GM23338 (cell line): ENCODE results near the gene ITGB5. TPM values are rescaled to one million over a fixed set of nuclear protein-coding genes. Genes with fewer than 3 reads are reported as not detected.

Experiments used
- ATAC-seq: fragments of 200-7000 bp; cut with Tn5 transposase; 3 replicates; pipeline ENCODE4 v1.9.1; 2020
- DNase-seq: peaks from one replicate; pipeline ENCODE4 v3.0.0-alpha.2; 2015; ENCODE audit warnings: low spot score
- H2AFZ ChIP-seq: fragments of 200-600 bp; sonication (generic); 2 replicates; pipeline ENCODE4 v1.8.0; 2016; ENCODE audit warnings: antibody characterized with exemption, mild to moderate bottlenecking, moderate library complexity
- H3F3A ChIP-seq: fragments of 200-600 bp; sonication (generic); replicated peaks from 2 replicates; pipeline ENCODE4 v1.8.0; 2017; ENCODE audit warnings: antibody characterized with exemption, mixed run types, low read depth
- H3K27ac ChIP-seq: fragments of 200-600 bp; sonication (generic); 2 replicates; pipeline ENCODE4 v1.6.1; 2016; ENCODE audit warnings: low read depth
- H3K27me3 ChIP-seq: fragments of 200-600 bp; sonication (generic); 2 replicates; pipeline ENCODE4 v1.8.0; 2016; ENCODE audit warnings: mild to moderate bottlenecking, mixed run types, moderate library complexity; ENCODE audit not compliant: insufficient read depth
- H3K36me3 ChIP-seq: fragments of 200-600 bp; sonication (generic); 2 replicates; pipeline ENCODE4 v1.8.0; 2016; ENCODE audit warnings: mild to moderate bottlenecking; ENCODE audit not compliant: insufficient read depth
- H3K4me1 ChIP-seq: fragments of 200-600 bp; sonication (generic); 2 replicates; pipeline ENCODE4 v1.8.0; 2016; ENCODE audit warnings: mild to moderate bottlenecking, moderate library complexity; ENCODE audit not compliant: insufficient read depth
- H3K4me2 ChIP-seq: fragments of 200-600 bp; sonication (generic); 2 replicates; pipeline ENCODE4 v1.7.1; 2017; ENCODE audit warnings: mixed run types
- H3K4me3 ChIP-seq: fragments of 200-600 bp; sonication (generic); 2 replicates; pipeline ENCODE4 v1.6.1; 2016; ENCODE audit warnings: mixed run types
- H3K79me2 ChIP-seq: fragments of 200-600 bp; sonication (generic); replicated peaks from 2 replicates; pipeline ENCODE4 v1.8.0; 2017; ENCODE audit warnings: mild to moderate bottlenecking; ENCODE audit not compliant: insufficient read depth
- H3K9me2 ChIP-seq: fragments of 200-600 bp; sonication (generic); 2 replicates; pipeline ENCODE4 v1.8.0; 2017; ENCODE audit not compliant: insufficient read depth
- H4K20me1 ChIP-seq: fragments of 200-600 bp; sonication (generic); replicated peaks from 2 replicates; pipeline ENCODE4 v1.8.0; 2017; ENCODE audit warnings: mild to moderate bottlenecking; ENCODE audit not compliant: insufficient read depth
- H3K27ac Mint-ChIP-seq: 2 replicates; pipeline ENCODE4 v1.8.0; 2020; ENCODE audit warnings: inconsistent platforms, mild to moderate bottlenecking, moderate library complexity, mixed read lengths
- H3K27me3 Mint-ChIP-seq: 3 replicates; pipeline ENCODE4 v1.8.0; 2022; ENCODE audit warnings: low read depth, mild to moderate bottlenecking, moderate library complexity, mixed read lengths, inconsistent platforms; ENCODE audit not compliant: insufficient read depth, poor library complexity
- H3K36me3 Mint-ChIP-seq: 3 replicates; pipeline ENCODE4 v1.8.0; 2021; ENCODE audit warnings: low read depth, mild to moderate bottlenecking, inconsistent platforms, moderate library complexity, mixed read lengths
- H3K4me1 Mint-ChIP-seq: 3 replicates; pipeline ENCODE4 v1.8.0; 2020; ENCODE audit warnings: mild to moderate bottlenecking, inconsistent platforms, mixed read lengths
- H3K4me3 Mint-ChIP-seq: 3 replicates; pipeline ENCODE4 v1.8.0; 2021; ENCODE audit warnings: moderate library complexity, mild to moderate bottlenecking, inconsistent platforms, mixed read lengths
- H3K9me3 Mint-ChIP-seq: 3 replicates; pipeline ENCODE4 v1.8.0; 2020; ENCODE audit warnings: moderate library complexity, mild to moderate bottlenecking, inconsistent platforms, mixed read lengths
- CREB1 ChIP-seq: fragments of 250-450 bp; sonication (Bioruptor Pico); IDR thresholded peaks from 2 replicates; pipeline ENCODE4 v1.5.0; 2020; ENCODE audit warnings: low read depth, mild to moderate bottlenecking, moderate library complexity
- CTCF ChIP-seq, 2 experiments: fragments of 200-600 bp in 1 of 2; sonication (generic) in 1 of 2; conservative IDR thresholded peaks; 2 replicates each; pipeline versions ENCODE4 v1.5.1 to v1.6.1; 2016 to 2017; ENCODE audit warnings: antibody characterized with exemption in 2 of 2, low read depth in 2 of 2, mild to moderate bottlenecking in 2 of 2, moderate library complexity in 1 of 2
- ETS1 ChIP-seq: IDR thresholded peaks from 2 replicates; pipeline ENCODE4 v1.6.1; 2016; ENCODE audit warnings: antibody characterized with exemption
- EZH2 ChIP-seq: fragments of 200-600 bp; sonication (generic); IDR thresholded peaks from one replicate; pipeline ENCODE4 v1.8.0; 2017; ENCODE audit warnings: antibody characterized with exemption, mild to moderate bottlenecking, low read depth; ENCODE audit not compliant: unreplicated experiment
- EZH2phosphoT487 ChIP-seq: fragments of 200-600 bp; sonication (generic); IDR thresholded peaks from one replicate; pipeline ENCODE4 v1.8.1; 2018; ENCODE audit warnings: antibody characterized with exemption; ENCODE audit not compliant: unreplicated experiment
- JUNB ChIP-seq: IDR thresholded peaks from one replicate; pipeline ENCODE4 v1.6.1; 2016; ENCODE audit warnings: antibody characterized with exemption; ENCODE audit not compliant: unreplicated experiment
- NANOG ChIP-seq: IDR thresholded peaks from 2 replicates; pipeline ENCODE4 v1.6.1; 2016; ENCODE audit warnings: antibody characterized with exemption, borderline replicate concordance
- POLR2AphosphoS5 ChIP-seq: IDR thresholded peaks from 2 replicates; pipeline ENCODE4 v1.6.1; 2016; ENCODE audit warnings: antibody characterized with exemption, low read depth
- REST ChIP-seq: IDR thresholded peaks from one replicate; pipeline ENCODE4 v1.6.1; 2018; ENCODE audit warnings: antibody characterized with exemption; ENCODE audit not compliant: unreplicated experiment
- STAT1 ChIP-seq: IDR thresholded peaks from one replicate; pipeline ENCODE4 v1.6.1; 2016; ENCODE audit warnings: antibody characterized with exemption; ENCODE audit not compliant: unreplicated experiment
- ZNF114 ChIP-seq: fragments of 250-450 bp; sonication (Bioruptor Pico); IDR thresholded peaks from 2 replicates; pipeline ENCODE4 v1.5.0; 2020; ENCODE audit warnings: mild to moderate bottlenecking, moderate library complexity
- ZNF331 ChIP-seq: fragments of 250-450 bp; sonication (Bioruptor Pico); IDR thresholded peaks from 2 replicates; pipeline ENCODE4 v1.5.0; 2020; ENCODE audit warnings: low read depth, mild to moderate bottlenecking, moderate library complexity
- ZNF462 ChIP-seq: fragments of 250-450 bp; sonication (Bioruptor Pico); IDR thresholded peaks from 2 replicates; pipeline ENCODE4 v1.5.0; 2020; ENCODE audit warnings: mild to moderate bottlenecking, moderate library complexity
- polyA plus RNA-seq: library from polyadenylated mRNA; unstranded; fragments of >200 nt; fragmentation: Nextera tagmentation; extraction: Ambion mirVana; gene quantifications from 2 replicates; pipeline ENCODE4 v1.2.1, GENCODE V29; 2016
- total RNA-seq: library from RNA; depleted of rRNA; stranded (reverse); fragments of >200 nt; shearing (Covaris generic); gene quantifications from 2 replicates; pipeline ENCODE4 v1.2.3, GENCODE V29; 2014

The ITGB5 gene
- total and polyA plus RNA-seq, 2 experiments from 2014 or later, result 68.2 to 269 TPM

- no peaks in the 10 kb centered on the region for H3F3A ChIP-seq
- Mint-ChIP-seq H3K36me3 (peaks cover 85% of the 10 kb centered on the region), H3K4me1 (peaks cover 2% of the 10 kb centered on the region; the same call in 1 of the 3 replicates), H3K9me3 (no peaks in the 10 kb centered on the region), H3K27me3 (peaks cover 4% of the 10 kb centered on the region), H3K27ac (no peak overlapping the region), H3K4me3 (no peak overlapping the region)
- peaks cover 25% of the 10 kb centered on the region for H3K79me2 ChIP-seq
- no peak overlapping the region for H2AFZ ChIP-seq
- no peak overlapping the region for H3K4me2 ChIP-seq
- no peak overlapping the region for H3K4me3 ChIP-seq
- H4K20me1 ChIP-seq, result peaks cover 18% of the 10 kb centered on the region
- no peaks in the 10 kb centered on the region for H3K27me3 ChIP-seq
- no peaks in the 10 kb centered on the region for H3K9me2 ChIP-seq
- H3K4me1 ChIP-seq, result no peaks in the 10 kb centered on the region
- no peak overlapping the region for H3K27ac ChIP-seq
- peaks cover 78% of the 10 kb centered on the region for H3K36me3 ChIP-seq
- no peak for TF ChIP-seq ZNF331
- TF ChIP-seq CREB1 (CRISPR knock-in tag), result no peak
- TF ChIP-seq ETS1, result no peak
- TF ChIP-seq REST, result no peak
- no peak for TF ChIP-seq POLR2AphosphoS5
- no peak for TF ChIP-seq CTCF (conservative IDR thresholded peaks at IDR 0.05; ENCODE audit: low read depth in 2 of 2)
- no peak for TF ChIP-seq NANOG
- TF ChIP-seq EZH2, result no peak
- no peak for TF ChIP-seq STAT1
- TF ChIP-seq ZNF462, result no peak
- no peak for TF ChIP-seq ZNF114 (CRISPR knock-in tag)
- no peak for TF ChIP-seq EZH2phosphoT487
- no peak for TF ChIP-seq JUNB
- ATAC-seq (no peak), DNase-seq (no peak)
These were observed 146.1 kb downstream of the ITGB5 start for GRCh38 chr3:124741027-124741426.
